CD8-positive, alpha-beta memory T cell (primary cell): ENCODE data around the gene ABCC12. TPM values are rescaled to one million over a fixed set of nuclear protein-coding genes. Genes with fewer than 3 reads are reported as not detected.

Experiments
- CTCF ChIA-PET: fragments of 350-600 bp; sonication (Branson Sonifier 250); formaldehyde crosslinking; loops from one replicate; lab custom pipeline; 2021; ENCODE audit warnings: antibody characterized with exemption; lab: Charles Lee
- POLR2A ChIA-PET: fragments of 350-600 bp; sonication (Branson Sonifier 250); formaldehyde crosslinking; loops from one replicate; lab custom pipeline; 2021; ENCODE audit warnings: antibody characterized with exemption; lab: Charles Lee
- DNase-seq, 5 donors: peaks; one replicate each; pipeline versions ENCODE4 v3.0.0 to v3.0.0-alpha.2; 2020 to 2022; ENCODE audit warnings: mixed read lengths in 1 of 5
- H3K27ac ChIP-seq: one replicate; pipeline ENCODE4 v1.7.0; 2013; ENCODE audit warnings: low read depth, mild to moderate bottlenecking, low read length, moderate library complexity
- H3K27me3 ChIP-seq: 2 replicates; pipeline ENCODE4 v1.7.0; 2013; ENCODE audit warnings: low read length, mild to moderate bottlenecking; ENCODE audit not compliant: insufficient read depth, poor library complexity, severe bottlenecking
- H3K36me3 ChIP-seq: 2 replicates; pipeline ENCODE4 v1.7.0; 2013; ENCODE audit warnings: mild to moderate bottlenecking, low read length, moderate library complexity; ENCODE audit not compliant: insufficient read depth
- H3K4me1 ChIP-seq: 2 replicates; pipeline ENCODE4 v1.7.0; 2013; ENCODE audit warnings: mild to moderate bottlenecking, low read length, moderate library complexity; ENCODE audit not compliant: insufficient read depth
- H3K4me3 ChIP-seq: 2 replicates; pipeline ENCODE4 v1.7.0; 2013; ENCODE audit warnings: mild to moderate bottlenecking, low read length
- H3K9me3 ChIP-seq: 2 replicates; pipeline ENCODE4 v1.7.0; 2013; ENCODE audit warnings: mild to moderate bottlenecking, low read length
- H3K27ac Mint-ChIP-seq, 8 donors: one replicate each; pipeline ENCODE4 v1.8.0; 2020 to 2021; ENCODE audit warnings: mixed read lengths in 8 of 8, mild to moderate bottlenecking in 6 of 8, inconsistent platforms in 3 of 8, moderate library complexity in 3 of 8
- H3K27me3 Mint-ChIP-seq, 2 donors: one replicate each; pipeline ENCODE4 v1.8.0; 2020 to 2021; ENCODE audit warnings: mixed read lengths in 2 of 2, mild to moderate bottlenecking in 1 of 2, moderate library complexity in 1 of 2
- H3K36me3 Mint-ChIP-seq, 3 donors: one replicate each; pipeline ENCODE4 v1.8.0; 2020 to 2021; ENCODE audit warnings: mixed read lengths in 3 of 3, inconsistent platforms in 1 of 3, mild to moderate bottlenecking in 1 of 3
- H3K4me1 Mint-ChIP-seq, 3 donors: one replicate each; pipeline ENCODE4 v1.8.0; 2020 to 2021; ENCODE audit warnings: mixed read lengths in 3 of 3, inconsistent platforms in 1 of 3, mild to moderate bottlenecking in 1 of 3
- H3K4me3 Mint-ChIP-seq, 7 donors: one replicate each; pipeline ENCODE4 v1.8.0; 2020 to 2021; ENCODE audit warnings: mixed read lengths in 7 of 7, mild to moderate bottlenecking in 6 of 7, moderate library complexity in 4 of 7, inconsistent platforms in 2 of 7
- H3K9me3 Mint-ChIP-seq, 5 donors: one replicate each; pipeline ENCODE4 v1.8.0; 2020 to 2022; ENCODE audit warnings: mixed read lengths in 5 of 5, mild to moderate bottlenecking in 3 of 5, moderate library complexity in 2 of 5, inconsistent platforms in 1 of 5
- polyA plus RNA-seq: library from polyadenylated mRNA; unstranded; fragments of 300-500 nt; fragmentation: Illumina TruSeq; gene quantifications from one replicate; pipeline ENCODE4 v1.2.3, GENCODE V29; 2021
- total RNA-seq, 2 experiments: library from RNA; stranded (reverse); gene quantifications; one replicate each; pipeline ENCODE4 v1.2.3, GENCODE V29; 2021

Gene ABCC12
- total and polyA plus RNA-seq, 3 experiments from 2014 or later = not detected

GRCh38 chr16:48115299-48115698 lies 40.5 kb downstream of the ABCC12 start:
- no peak overlapping the region for H3K4me3 Mint-ChIP-seq
- Histone ChIP-seq H3K27ac (no peak overlapping the region), H3K4me1 (no peaks in the 10 kb centered on the region), H3K4me3 (no peak overlapping the region), H3K27me3 (no peaks in the 10 kb centered on the region), H3K36me3 (no peaks in the 10 kb centered on the region), H3K9me3 (no peaks in the 10 kb centered on the region)
- H3K9me3 Mint-ChIP-seq = no peaks in the 10 kb centered on the region
- peaks cover 7 to 9% of the 10 kb centered on the region in 2 donors for H3K27me3 Mint-ChIP-seq
- DNase-seq = no peak
- ChIA-PET CTCF (interaction anchor here (1.7 kb wide), 1 partner anchor 973 kb away, joined by 6 read pairs; no protein-coding TSS in a partner anchor), POLR2A (no interaction called here)
- no peak overlapping the region for H3K27ac Mint-ChIP-seq
- H3K36me3 Mint-ChIP-seq = no peaks in the 10 kb centered on the region
- no peaks in the 10 kb centered on the region for H3K4me1 Mint-ChIP-seq

DNA sequence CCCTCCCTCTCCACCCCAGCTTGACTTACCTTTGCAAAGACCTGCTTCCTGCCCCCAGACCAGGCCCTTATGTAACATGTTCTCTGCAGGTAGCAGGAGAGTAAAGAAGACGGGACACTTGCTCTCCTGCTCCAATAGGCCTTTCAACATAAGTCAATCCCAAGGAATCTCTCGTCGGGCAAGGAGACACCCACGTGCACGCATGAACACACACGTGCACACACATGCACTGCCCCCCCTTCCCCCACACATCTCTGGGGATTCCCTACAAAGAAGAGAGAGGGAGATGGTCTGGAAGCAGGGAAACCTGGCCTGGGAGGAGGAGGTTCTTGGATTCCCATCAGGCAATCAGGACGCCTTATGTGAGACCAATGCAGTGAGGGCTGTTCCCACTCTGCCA lies 41.4 kb downstream of the ABCC12 start:
- Mint-ChIP-seq H3K4me1 (no peaks in the 10 kb centered on the region), H3K27me3 (peaks cover 7 to 9% of the 10 kb centered on the region in 2 donors), H3K36me3 (no peaks in the 10 kb centered on the region), H3K4me3 (no peak overlapping the region), H3K9me3 (no peaks in the 10 kb centered on the region), H3K27ac (no peak overlapping the region)
- no peak overlapping the region for H3K27ac ChIP-seq
- no peaks in the 10 kb centered on the region for H3K27me3 ChIP-seq
- H3K9me3 ChIP-seq = no peaks in the 10 kb centered on the region
- no peak overlapping the region for H3K4me3 ChIP-seq
- DNase-seq = no peak
- ChIA-PET POLR2A (no interaction called here), CTCF (interaction anchor here (1.7 kb wide), 1 partner anchor 972 kb away, joined by 6 read pairs; no protein-coding TSS in a partner anchor)
- H3K36me3 ChIP-seq = no peaks in the 10 kb centered on the region
- H3K4me1 ChIP-seq = no peaks in the 10 kb centered on the region

- Histone ChIP-seq H3K36me3 (no peaks in the 10 kb centered on the region), H3K4me1 (no peaks in the 10 kb centered on the region), H3K4me3 (no peak overlapping the region), H3K9me3 (no peaks in the 10 kb centered on the region), H3K27me3 (no peaks in the 10 kb centered on the region), H3K27ac (no peak overlapping the region)
- H3K4me3 Mint-ChIP-seq = no peak overlapping the region
- H3K36me3 Mint-ChIP-seq = no peaks in the 10 kb centered on the region
- no peaks in the 10 kb centered on the region for H3K4me1 Mint-ChIP-seq
- CTCF ChIA-PET = no interaction called here
- no peak for DNase-seq
- POLR2A ChIA-PET = no interaction called here
- no peak overlapping the region for H3K27ac Mint-ChIP-seq
- H3K9me3 Mint-ChIP-seq = no peaks in the 10 kb centered on the region
- H3K27me3 Mint-ChIP-seq = peaks cover 7 to 9% of the 10 kb centered on the region in 2 donors
Measured at GRCh38 chr16:48113471-48113870, 42.3 kb downstream of the ABCC12 start.

DNA sequence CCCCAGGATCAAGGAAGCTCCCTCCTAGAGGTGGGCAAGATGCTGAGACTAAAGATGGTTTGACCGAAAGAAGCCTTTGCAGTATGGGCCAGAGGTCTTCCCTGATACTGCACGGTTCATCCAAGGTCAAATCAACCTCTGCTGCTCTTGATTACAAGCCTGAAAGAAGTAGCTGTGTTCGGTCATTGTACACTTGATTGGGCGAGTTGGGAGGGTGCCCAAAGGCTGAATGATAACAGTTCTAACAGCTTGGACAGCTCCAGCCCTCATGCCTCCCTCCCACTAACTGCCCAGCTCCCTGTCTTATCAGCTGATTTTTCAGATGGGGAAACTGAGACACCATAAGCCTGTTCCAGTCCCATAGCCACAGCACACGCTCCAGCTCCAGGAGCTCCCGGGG lies 42.8 kb downstream of the ABCC12 start:
- ChIA-PET CTCF (no interaction called here), POLR2A (no interaction called here)
- Histone ChIP-seq H3K9me3 (no peaks in the 10 kb centered on the region), H3K4me1 (no peaks in the 10 kb centered on the region), H3K36me3 (no peaks in the 10 kb centered on the region), H3K27me3 (no peaks in the 10 kb centered on the region), H3K4me3 (no peak overlapping the region), H3K27ac (no peak overlapping the region)
- Mint-ChIP-seq H3K4me1 (no peaks in the 10 kb centered on the region), H3K27me3 (peaks cover 7 to 9% of the 10 kb centered on the region in 2 donors), H3K36me3 (no peaks in the 10 kb centered on the region), H3K9me3 (no peaks in the 10 kb centered on the region), H3K27ac (no peak overlapping the region), H3K4me3 (no peak overlapping the region)
- DNase-seq = no peak

DNA sequence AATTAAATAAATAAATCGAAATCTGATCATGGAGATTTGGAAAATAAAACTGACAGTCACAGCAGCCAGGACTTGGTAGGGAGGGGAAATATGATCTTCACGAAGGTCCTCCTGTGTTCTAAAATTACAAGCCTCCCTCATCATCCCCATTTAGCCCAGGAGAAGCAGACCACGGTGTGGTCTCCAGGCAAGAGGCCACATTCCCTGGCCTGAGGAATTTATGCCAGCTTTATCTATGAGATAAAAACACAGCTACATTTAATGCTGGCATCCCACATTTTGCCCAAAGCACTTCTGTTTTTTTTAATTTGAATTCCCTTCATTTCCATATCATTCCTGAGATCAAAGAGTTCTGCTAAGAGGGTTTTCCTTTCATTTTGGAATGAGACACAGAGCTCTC lies 43.2 kb downstream of the ABCC12 start:
- H3K9me3 Mint-ChIP-seq = no peaks in the 10 kb centered on the region
- no peaks in the 10 kb centered on the region for H3K27me3 ChIP-seq
- H3K4me1 ChIP-seq = no peaks in the 10 kb centered on the region
- H3K27me3 Mint-ChIP-seq = peaks cover 7 to 9% of the 10 kb centered on the region in 2 donors
- H3K4me1 Mint-ChIP-seq = no peaks in the 10 kb centered on the region
- no peak overlapping the region for H3K4me3 ChIP-seq
- H3K27ac Mint-ChIP-seq = no peak overlapping the region
- DNase-seq = no peak
- H3K27ac ChIP-seq = no peak overlapping the region
- H3K4me3 Mint-ChIP-seq = no peak overlapping the region
- POLR2A ChIA-PET = no interaction called here
- CTCF ChIA-PET = no interaction called here
- no peaks in the 10 kb centered on the region for H3K36me3 Mint-ChIP-seq
- H3K36me3 ChIP-seq = no peaks in the 10 kb centered on the region
- H3K9me3 ChIP-seq = no peaks in the 10 kb centered on the region

DNA sequence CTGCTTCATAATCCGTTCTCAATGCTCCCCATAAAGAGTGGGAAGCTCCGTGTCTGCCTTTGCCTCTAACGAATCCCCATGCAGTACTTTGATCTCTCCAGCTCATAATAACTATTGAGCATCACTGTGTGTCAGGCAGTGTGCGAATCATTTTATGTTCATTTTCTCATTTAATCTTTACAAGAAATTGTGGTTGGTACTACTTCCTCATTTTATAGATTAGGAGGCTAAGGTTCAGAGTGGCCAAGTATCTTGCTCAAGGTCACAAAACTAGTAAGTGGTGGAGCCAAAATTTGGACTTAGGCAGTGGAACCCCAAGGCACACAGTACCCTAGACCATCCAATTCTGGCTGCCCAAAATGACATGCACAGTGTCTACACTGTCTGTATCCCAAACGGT lies 44.8 kb downstream of the ABCC12 start:
- Mint-ChIP-seq H3K4me1 (no peaks in the 10 kb centered on the region), H3K36me3 (no peaks in the 10 kb centered on the region), H3K4me3 (no peak overlapping the region), H3K27ac (no peak overlapping the region), H3K9me3 (no peaks in the 10 kb centered on the region), H3K27me3 (peaks cover 0 to 4% of the 10 kb centered on the region in 2 donors)
- H3K27ac ChIP-seq = no peak overlapping the region
- no peaks in the 10 kb centered on the region for H3K27me3 ChIP-seq
- no peak overlapping the region for H3K4me3 ChIP-seq
- POLR2A ChIA-PET = no interaction called here
- no peak for DNase-seq
- CTCF ChIA-PET = no interaction called here
- H3K4me1 ChIP-seq = no peaks in the 10 kb centered on the region
- H3K9me3 ChIP-seq = no peaks in the 10 kb centered on the region
- H3K36me3 ChIP-seq = no peaks in the 10 kb centered on the region

GRCh38 chr16:48110000-48110399 lies 45.8 kb downstream of the ABCC12 start:
- Mint-ChIP-seq H3K36me3 (no peaks in the 10 kb centered on the region), H3K27ac (no peak overlapping the region), H3K27me3 (peaks cover 0 to 1% of the 10 kb centered on the region in 2 donors), H3K9me3 (no peaks in the 10 kb centered on the region), H3K4me1 (no peaks in the 10 kb centered on the region), H3K4me3 (no peak overlapping the region)
- Histone ChIP-seq H3K4me3 (no peak overlapping the region), H3K4me1 (no peaks in the 10 kb centered on the region), H3K9me3 (no peaks in the 10 kb centered on the region), H3K27me3 (no peaks in the 10 kb centered on the region), H3K36me3 (no peaks in the 10 kb centered on the region), H3K27ac (no peak overlapping the region)
- DNase-seq = no peak
- ChIA-PET CTCF (no interaction called here), POLR2A (no interaction called here)

- Histone ChIP-seq H3K27me3 (no peaks in the 10 kb centered on the region), H3K4me3 (no peak overlapping the region), H3K9me3 (no peaks in the 10 kb centered on the region), H3K27ac (no peak overlapping the region), H3K36me3 (no peaks in the 10 kb centered on the region), H3K4me1 (no peaks in the 10 kb centered on the region)
- DNase-seq = no peak
- Mint-ChIP-seq H3K9me3 (no peaks in the 10 kb centered on the region), H3K4me3 (no peak overlapping the region), H3K36me3 (no peaks in the 10 kb centered on the region), H3K4me1 (no peaks in the 10 kb centered on the region), H3K27ac (no peak overlapping the region), H3K27me3 (peaks cover 0 to 3% of the 10 kb centered on the region in 2 donors)
- CTCF ChIA-PET = no interaction called here
- POLR2A ChIA-PET = no interaction called here
Measured at GRCh38 chr16:48109475-48109874, 46.3 kb downstream of the ABCC12 start.

DNA sequence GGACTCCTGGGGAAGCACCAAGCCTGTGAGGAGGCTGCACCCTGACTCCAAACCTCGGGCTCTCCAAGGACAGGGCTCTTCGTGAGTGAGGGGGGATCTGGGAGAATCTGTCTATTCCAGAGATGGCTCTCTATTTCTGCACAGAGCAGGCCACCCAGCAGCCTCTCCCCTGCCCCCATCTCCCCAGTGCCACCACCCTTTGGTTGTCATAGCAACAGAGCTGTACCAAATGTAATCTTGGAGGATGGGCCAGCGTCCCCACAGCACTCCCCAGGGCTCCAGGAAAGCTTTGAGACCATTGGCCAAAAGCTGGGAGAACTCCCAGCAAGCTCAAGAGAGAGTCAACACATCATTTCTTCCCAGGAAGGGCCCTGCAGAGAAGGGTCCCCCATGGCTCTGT lies 49.3 kb downstream of the ABCC12 start:
- Mint-ChIP-seq H3K4me3 (no peak overlapping the region), H3K27me3 (peaks cover 0 to 14% of the 10 kb centered on the region in 2 donors), H3K36me3 (no peaks in the 10 kb centered on the region), H3K4me1 (peaks cover 0 to 2% (median 0%) of the 10 kb centered on the region in 3 donors), H3K9me3 (no peaks in the 10 kb centered on the region), H3K27ac (no peak overlapping the region)
- H3K9me3 ChIP-seq = no peaks in the 10 kb centered on the region
- ChIA-PET CTCF (no interaction called here), POLR2A (no interaction called here)
- H3K4me1 ChIP-seq = no peaks in the 10 kb centered on the region
- DNase-seq = no peak
- no peaks in the 10 kb centered on the region for H3K27me3 ChIP-seq
- no peaks in the 10 kb centered on the region for H3K36me3 ChIP-seq
- no peak overlapping the region for H3K27ac ChIP-seq
- H3K4me3 ChIP-seq = no peak overlapping the region
